SU-DHL-6 (cell line): ENCODE data around the gene CERK.

ENCODE experiments used
- CTCF ChIP-seq: fragments of 200-600 bp; sonication (generic); IDR thresholded peaks from one replicate; pipeline ENCODE4 v1.5.1; 2017; ENCODE audit warnings: antibody characterized with exemption, mild to moderate bottlenecking, low read length, moderate library complexity; ENCODE audit not compliant: insufficient read depth, poor library complexity, severe bottlenecking
- EZH2phosphoT487 ChIP-seq: fragments of 200-600 bp; sonication (generic), shearing (Covaris generic); conservative IDR thresholded peaks from 2 replicates; pipeline ENCODE4 v1.6.1; 2018; ENCODE audit warnings: mild to moderate bottlenecking, antibody characterized with exemption, low read length, moderate library complexity, mixed read lengths

GRCh38 chr22:46687048-46687444, 51.0 kb downstream of the CERK start:
- TF ChIP-seq CTCF (no peak), EZH2phosphoT487 (no peak)
